MM.1S (cell line): Measurements from ENCODE around the gene APLN.

ENCODE experiments used
- EZH2phosphoT487 ChIP-seq: fragments of 300-600 bp; sonication (generic); IDR thresholded peaks from 2 replicates; pipeline ENCODE4 v1.6.1; 2018; ENCODE audit warnings: antibody characterized with exemption, low read length
- TF ChIP-seq, protein P1 (sequence below): fragments of 300-600 bp; sonication (generic); IDR thresholded peaks from 2 replicates; pipeline ENCODE4 v1.5.1; 2016; ENCODE audit warnings: antibody characterized with exemption, low read length, mixed read lengths

DNA sequence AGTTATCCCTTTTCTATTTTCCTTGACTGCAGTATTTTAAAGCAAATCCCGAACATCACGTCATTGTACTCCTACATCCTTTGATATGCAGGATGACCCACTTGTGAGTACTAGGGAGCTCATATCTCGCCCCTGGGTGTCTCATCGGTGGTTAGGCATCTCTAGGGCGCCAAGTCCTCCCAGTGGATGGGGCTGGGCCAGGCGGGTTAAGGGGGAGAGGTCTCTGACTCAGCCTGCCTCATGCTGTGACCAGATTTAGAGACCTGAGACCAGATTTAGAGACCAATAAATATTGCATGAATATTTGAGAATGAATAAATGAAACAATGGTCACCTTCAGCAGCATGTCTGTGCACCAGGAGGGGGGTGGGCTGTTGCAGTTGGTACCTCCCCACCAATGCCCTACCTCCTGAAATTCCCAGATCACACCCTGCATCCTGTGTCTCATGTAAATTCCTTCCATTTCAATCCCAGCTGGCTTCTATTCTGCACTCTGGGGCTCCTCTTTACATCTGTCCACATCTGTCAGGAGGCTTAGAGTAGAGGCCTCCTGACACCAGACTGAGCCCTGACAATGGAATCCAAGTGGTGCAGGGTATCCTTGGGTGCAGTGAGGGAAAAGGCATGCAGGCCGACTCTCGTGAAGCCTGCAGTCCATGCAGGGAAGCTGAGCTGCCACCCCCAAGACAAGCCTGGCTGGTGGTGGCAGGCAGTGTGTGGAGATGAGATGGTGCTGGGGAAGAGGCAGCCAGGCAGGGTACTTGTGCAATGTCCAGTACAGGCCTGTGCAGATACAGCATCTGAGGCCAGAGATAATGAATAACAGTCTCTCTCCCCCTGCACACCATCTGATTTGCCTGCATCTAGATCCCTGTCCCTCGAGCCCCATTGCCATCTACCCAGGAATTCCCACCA lies 5.2 kb downstream of the APLN start:
- TF ChIP-seq, protein P1, sequence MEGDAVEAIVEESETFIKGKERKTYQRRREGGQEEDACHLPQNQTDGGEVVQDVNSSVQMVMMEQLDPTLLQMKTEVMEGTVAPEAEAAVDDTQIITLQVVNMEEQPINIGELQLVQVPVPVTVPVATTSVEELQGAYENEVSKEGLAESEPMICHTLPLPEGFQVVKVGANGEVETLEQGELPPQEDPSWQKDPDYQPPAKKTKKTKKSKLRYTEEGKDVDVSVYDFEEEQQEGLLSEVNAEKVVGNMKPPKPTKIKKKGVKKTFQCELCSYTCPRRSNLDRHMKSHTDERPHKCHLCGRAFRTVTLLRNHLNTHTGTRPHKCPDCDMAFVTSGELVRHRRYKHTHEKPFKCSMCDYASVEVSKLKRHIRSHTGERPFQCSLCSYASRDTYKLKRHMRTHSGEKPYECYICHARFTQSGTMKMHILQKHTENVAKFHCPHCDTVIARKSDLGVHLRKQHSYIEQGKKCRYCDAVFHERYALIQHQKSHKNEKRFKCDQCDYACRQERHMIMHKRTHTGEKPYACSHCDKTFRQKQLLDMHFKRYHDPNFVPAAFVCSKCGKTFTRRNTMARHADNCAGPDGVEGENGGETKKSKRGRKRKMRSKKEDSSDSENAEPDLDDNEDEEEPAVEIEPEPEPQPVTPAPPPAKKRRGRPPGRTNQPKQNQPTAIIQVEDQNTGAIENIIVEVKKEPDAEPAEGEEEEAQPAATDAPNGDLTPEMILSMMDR: no peak
- no peak for TF ChIP-seq EZH2phosphoT487
